ENCODE measurements around the gene GRID2IP.
"Not testable (repeated sequence)": the region's sequence is repeated elsewhere in the genome, so short reads cannot be mapped to it uniquely, and the experiment has no call there.

Gene GRID2IP

DNA sequence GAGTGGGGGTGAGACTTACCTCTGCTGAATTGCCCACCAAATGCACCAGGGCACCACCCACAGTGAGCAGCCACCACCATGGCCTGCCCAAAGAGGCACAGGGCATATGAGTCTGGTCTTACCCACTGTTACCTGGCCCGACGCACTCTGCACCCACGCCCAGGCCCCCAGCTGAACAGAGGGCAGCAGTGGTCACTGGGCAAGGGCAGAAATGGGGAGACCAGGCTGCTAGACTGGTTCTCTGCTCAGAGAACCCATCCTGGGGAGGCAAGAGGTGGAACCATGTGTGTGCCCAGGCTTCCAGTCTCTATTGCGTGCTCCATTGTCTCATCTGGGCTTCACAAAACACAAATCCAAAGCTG lies 64.1 kb downstream of the GRID2IP start:
- no peak for DNase-seq (ENCODE audit: low read depth)

DNA sequence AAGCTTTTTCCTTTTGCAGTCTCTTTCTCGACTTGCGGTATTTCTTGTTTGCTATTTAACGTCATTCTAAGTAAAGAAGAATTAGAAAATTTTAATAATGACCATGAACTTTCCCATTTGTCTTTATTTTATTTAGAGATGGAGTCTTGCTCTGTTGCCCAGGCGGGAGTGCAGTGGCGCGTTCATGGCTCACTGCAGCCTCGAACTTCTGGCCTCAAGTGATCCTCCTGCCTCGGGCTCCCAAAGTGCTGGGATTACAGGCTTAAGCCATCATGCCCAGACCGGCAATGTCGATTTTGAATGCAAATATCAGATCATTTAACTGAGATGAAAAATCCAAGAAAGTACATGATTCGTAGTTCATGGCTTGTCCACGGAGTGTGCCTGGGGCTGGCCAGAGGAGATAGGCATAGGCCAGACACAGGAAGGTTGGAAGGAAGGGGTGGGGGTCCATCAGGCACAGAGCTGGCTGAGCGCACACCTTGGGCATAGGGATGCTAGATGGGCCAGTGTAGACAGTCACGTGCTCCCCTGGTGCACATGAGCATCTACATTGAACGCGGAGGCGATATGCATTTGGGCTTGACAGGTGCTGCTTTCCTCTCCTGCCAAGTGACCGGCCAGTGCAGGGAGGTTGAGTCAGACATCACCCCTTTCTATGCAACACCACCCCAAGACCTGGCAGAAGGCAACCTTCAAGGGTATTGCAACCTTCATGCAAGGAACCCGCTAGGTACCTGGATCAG lies 64.7 kb downstream of the GRID2IP start:
- no peak for DNase-seq (ENCODE audit: low read depth)

DNA sequence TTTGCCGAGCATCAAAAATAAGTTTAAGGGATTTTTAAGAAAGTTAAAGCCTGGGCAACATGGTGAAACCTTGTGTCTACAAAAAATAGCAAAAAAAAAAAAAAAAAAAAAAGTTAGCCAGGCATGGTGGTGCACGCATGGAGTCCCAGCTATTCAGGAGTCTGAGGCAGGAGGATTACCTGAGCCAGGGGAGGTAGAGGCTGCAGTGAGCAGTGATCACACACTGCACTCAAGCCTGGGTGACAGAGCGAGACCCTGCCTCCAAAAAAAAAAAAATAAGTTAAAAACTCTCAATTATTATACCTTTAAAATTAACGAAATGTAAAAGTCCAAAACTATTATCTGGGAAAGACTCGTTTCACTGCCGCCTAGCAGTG lies 68.5 kb downstream of the GRID2IP start:
- no peak for DNase-seq (ENCODE audit: low read depth)

DNA sequence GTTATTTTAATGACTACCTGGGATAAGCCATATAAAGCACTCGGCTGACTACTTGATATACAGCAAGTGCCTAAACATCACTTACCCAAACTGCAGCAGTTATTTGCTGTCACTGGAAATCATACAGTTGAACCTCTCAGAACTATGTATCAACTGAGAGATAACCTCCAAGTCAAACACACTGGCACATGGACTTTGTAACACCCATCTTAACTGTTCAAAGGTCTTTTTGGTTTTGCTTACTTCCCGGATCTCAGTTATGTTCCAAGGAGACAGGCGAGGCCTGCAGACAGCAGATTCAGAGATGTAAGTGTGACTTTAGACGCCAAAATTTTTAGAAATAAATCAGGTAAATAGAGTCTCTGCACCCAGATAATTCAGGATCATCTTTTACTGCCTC lies 69.0 kb downstream of the GRID2IP start:
- DNase-seq (ENCODE audit: low read depth) = no peak

DNA sequence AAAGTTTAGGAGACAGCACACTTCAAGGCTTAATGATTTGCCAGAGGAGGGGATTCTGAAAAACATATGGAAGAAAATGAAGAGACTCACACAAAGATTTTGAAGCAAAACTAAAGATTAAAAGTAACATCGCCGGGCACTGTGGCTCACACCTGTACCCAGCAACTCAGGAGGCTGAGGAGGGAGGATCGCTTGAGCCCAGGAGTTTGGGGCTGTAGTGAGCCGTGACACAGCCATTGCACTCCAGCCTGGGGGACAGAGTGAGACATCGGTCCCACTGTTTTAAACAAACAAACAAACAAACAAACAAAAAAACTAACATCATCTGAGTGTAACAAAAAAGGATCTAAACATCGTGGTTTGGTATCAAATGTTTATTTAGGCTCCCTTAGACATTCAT lies 69.8 kb downstream of the GRID2IP start:
- DNase-seq (ENCODE audit: low read depth) = no peak

DNA sequence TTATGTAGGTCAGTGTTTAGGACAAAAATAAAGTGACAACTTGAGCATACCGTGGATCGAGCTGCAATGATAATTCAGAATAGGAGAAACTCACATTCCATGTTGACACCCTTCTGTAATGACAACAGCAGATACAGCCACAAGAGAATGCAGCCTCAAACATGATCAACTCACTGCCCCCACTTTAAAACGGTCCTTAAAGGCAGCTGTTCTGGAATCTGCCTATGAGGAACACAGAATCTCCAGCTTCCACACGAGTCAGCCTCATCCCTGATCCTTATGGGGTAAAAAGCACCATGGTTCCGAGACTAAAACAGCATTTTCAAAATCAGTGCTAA lies 71.0 kb downstream of the GRID2IP start:
- DNase-seq (ENCODE audit: low read depth) = no peak

DNA sequence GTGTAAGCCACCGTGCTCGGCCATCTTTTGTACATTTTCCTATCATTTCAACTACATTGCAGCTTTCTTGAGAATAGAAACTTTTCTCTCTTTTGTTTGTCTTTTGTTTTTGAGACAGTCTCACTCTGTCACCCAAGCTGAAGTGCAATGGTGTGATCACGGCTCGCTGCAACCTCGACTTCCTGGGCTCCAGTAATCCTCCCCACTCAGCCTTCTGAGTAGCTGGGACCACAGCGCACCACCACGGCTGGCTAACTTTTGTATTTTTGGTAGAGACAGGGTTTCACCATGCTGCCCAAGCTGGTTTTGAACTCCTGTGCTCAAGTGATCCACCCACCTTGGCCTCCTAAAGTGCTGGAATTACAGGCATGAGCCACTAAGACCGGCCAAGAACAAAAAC lies 72.2 kb downstream of the GRID2IP start:
- no peak for DNase-seq (ENCODE audit: low read depth)

DNA sequence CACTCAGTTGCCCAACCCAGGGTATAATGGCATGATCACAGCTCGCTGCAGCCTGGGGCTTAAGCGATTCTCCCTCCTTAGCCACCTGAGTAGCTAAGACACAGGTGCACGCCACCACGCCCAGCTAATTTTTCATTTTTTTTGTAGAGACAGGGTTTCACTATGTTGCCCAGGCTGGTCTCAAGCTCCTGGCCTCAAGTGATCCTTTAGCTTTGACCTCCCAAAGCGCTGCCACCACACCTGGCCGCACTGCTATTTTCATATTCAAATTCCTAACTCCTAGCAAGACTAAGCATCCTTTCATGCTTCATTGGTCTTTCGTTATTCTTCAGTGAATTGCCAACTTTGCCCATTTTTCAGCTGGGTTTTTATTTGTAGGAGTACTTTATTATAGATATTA lies 73.1 kb downstream of the GRID2IP start:
- DNase-seq (ENCODE audit: low read depth) = no peak

DNA sequence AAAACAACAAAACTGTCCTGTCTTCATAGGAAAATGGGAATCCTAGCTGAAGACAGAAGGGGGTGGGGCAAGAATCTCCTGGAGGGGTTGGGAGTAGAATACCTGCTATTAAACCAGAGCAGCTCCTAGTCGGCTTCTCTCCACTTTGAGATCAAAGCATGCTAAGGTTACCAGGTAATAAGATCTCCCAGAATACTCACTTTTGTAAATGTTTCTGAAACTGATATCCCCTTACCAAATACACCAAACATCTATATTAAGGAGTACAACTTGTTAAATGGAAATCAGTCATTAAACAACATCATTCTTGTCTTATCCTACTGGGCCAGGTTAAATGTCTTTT lies 74.0 kb downstream of the GRID2IP start:
- no peak for DNase-seq (ENCODE audit: low read depth)

DNA sequence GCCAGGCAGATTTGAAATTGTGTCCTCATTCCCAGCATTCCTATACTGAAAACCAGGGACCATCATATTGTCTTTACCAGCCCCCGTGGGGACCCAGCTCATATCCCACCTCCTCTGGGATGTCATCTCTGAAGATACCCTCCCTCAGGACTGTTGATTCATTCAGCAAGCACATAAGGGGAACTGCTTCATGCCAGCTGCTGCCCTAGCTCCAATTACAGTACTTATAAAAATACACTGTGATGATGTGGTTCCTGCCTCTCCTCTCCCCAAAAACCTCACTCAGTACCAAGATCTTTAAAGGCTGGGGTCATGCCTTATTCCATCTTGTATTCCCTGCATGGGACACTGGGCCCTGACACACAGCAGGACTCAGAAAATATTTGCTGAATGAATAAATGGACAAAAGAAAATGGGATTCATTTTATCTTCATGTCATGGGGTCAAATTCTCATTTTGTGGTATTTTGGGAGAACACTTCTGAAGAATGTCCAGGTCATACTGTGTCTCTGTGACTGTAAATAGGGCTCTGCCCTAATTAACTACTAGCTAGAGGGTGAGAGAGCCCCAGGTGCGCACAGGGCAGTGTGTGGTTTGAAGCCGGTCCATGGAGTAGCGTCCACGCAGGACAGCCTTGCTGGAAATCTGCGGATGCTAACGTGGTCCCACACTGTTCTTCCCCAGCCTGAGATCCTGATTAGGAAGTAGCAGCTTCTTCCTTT lies 74.5 kb downstream of the GRID2IP start:
- DNase-seq (ENCODE audit: low read depth) = no peak

DNA sequence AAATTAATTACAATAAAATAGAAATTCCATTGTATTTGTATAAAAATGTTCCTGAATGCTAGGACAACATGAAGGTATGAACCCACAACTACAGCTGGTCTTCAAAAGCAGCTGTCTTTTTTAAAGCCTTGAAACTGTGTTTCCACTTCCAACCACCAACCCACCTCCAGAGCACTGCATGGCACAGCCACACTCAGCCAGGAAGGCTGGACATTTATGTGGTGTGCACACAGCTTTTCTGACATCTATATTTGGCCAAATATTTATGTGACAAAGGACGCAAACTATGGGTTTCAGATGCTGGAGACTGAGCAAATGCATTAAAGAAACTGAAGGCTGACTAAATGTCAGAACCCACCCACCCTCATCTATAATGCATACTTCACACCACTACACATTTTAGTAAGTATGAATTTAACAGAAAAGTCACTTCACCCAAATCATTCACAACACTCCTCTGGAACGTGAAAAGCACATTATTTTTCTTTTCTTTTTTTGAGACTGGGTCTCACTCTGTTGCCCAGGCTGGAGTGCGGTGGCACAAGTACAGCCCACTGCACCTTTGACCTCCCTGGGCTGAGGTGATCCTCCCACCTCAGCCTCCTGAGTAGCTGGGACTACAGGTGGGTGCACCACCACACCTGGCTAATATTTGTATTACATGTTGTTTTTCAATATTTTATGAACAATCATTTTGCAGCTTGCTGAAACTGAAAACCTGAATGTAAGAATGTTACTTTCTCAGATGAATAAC lies 75.7 kb downstream of the GRID2IP start:
- DNase-seq (ENCODE audit: low read depth) = no peak

DNA sequence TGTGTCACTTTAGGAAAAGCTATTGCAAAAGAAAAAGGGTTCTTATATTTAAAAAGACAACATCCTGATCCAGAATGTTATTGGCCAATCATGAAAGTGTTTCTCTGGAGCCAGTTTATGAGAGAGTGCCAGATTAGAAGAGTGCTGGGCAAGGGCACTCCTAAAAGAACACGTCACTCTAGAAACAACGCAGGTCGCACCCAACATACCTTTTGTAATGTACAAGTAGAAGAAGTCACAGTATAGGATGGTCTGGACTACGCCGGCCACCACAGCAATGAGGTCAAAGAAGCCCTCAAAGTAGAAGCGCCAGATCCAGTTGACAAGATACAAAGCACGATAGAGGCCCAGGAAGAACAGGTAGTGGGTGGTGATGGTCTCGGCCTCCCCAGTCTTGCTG lies 85.4 kb downstream of the GRID2IP start:
- DNase-seq (ENCODE audit: low read depth) = no peak

DNA sequence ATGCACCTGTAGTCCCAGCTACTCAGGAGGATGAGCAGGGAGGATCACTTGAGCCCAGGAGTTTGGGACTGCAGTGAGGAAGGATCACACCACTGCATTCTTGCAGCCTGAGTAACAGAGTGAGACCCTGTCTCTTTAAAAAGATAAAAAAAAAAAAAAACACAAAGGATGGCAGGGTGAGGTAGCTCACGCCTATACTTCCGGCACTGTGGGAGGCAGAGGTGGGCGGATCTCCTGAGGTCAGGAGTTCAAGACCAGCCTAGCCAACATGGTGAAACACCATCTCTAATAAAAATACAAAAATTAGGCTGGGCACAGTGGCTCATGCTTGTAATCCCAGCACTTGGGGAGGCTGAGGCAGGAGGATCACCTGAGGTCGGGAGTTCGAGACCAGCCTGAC lies 87.7 kb downstream of the GRID2IP start:
- DNase-seq (ENCODE audit: low read depth) = peak; percentile 22

DNA sequence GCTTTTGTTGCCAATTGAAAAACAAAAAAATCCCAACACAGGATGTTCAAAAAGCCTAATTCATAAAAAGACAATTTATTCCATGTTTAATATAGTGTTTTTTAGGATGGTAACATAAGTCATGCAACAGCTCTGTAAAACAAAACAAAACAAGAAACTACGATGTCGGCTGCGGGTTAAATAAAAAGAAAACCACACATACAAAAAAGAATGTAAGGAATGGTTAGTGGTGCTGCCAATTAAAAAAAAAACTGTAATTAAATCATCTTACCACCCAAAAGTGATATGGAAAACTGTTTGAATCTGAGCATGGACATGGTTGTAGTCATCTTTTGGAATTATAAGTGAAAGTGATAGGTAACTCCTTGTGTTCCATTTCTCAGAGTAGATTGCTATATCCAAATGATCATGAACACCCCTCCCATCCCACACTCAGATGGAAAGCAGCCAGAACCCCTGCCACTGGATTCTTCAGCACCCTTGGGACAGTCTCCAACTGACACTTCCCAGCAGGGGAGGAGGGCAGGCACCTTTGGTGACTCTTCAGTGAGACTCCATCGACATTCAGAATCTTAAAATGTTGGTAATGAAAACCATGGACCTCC lies 89.2 kb downstream of the GRID2IP start:
- peak; percentile 60 for DNase-seq (ENCODE audit: low read depth)

DNA sequence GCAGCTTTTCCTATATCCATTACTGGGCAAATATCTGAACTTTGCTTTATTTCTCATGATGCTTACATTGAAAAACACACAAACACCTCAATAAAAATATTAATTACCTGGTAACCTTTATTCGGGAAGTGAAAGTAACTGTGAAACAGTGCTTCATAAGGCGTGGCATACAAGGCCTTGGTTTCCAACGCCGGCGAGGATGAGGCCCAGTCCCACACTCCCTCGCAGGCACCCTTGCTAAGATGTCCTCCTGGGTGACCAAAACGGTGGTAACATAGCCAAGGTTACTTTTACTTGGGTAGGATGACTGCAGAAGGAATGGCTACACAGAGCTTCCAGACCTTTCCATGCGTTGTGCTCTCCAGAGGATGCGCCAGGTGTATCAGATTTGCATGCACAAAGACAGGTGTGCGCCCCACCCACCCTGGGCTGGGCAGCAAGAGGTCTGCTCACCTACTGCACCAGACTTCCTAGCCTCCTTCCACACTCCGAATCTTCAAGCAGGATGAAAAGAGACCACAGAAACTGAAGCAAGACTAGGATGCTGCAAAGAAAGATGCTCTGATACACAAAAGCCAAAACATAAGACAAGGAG lies 90.2 kb downstream of the GRID2IP start:
- DNase-seq (ENCODE audit: low read depth) = no peak

DNA sequence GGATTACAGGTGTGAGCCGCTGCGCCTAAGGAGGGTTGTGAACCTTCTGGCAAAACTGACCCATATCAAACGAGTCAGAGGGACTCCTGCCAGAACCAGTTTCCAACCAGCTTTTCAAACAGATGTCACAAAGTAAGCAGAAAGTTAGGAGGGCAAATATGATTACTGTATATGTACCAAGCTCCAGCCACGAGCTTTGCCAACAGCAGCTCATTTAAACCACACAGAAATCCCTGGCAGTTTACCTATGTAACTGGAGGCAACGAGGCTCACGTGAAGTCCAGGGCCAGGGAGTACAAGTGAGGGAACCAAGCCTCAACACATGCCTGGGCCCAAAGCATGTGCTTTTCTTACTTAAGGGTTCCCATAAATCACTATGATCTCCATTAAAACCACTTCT lies 91.0 kb downstream of the GRID2IP start:
- DNase-seq (ENCODE audit: low read depth) = no peak

DNA sequence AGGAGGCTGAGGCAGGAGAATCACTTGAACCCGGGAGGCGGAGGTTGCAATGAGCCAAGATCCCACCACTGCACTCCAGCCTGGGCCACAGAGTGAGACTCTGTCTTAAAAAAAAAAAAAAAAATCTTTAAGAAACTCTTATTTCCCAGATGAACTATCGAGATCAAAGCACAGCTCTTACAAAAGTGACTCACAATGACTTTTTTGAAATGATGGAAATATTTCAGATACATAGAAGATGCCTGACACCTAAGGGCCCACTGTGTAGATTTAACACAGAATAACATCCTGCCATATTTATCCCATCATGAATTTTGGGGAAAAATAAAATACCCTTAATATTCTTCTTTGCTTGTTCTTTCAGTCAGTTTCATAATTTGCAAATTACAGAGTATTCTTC lies 92.6 kb downstream of the GRID2IP start:
- not testable (repeated sequence) for DNase-seq (ENCODE audit: low read depth)

DNA sequence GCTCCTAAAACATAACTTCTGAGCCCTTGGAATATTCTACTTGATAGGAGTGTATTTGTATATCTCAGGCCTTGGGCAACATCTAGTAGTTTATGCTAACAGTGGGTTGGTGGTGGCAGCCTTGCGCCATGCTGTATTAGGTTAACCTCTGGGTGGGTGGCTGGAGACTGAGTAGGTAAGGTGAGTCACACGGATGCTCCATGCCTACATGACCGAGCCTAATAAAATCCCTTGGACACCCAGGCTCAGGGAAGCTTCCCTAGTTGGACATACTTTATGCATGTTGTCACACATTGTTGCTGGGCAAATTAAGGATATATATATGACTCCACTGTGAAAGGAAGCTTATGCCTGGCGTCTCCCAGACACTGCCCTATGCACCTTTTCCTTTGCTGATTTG lies 97.5 kb downstream of the GRID2IP start:
- peak; percentile 96 for DNase-seq (ENCODE audit: low read depth)

DNA sequence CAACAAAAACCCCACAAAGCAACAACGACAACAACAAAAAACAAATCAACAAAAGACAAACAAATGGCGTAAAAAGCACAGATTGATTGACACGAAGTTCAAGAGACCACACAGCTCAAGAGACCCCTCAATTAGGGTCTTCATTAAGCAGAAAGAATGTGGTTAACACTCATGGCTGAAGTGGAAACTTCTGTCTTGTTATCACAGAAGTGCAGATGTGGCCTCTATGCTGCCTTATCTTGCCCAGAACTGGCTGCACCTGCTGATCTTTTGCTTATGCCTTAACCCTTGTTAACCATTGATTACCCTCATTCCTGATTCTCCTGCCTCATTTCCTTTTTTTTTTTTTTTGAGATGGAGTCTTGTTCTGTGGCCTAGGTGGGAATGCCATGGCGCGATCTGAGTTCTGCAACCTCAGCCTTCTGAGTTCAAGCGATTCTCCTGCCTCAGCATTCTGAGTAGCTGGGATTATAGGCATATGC lies 100.0 kb downstream of the GRID2IP start:
- DNase-seq (ENCODE audit: low read depth) = no peak

DNA sequence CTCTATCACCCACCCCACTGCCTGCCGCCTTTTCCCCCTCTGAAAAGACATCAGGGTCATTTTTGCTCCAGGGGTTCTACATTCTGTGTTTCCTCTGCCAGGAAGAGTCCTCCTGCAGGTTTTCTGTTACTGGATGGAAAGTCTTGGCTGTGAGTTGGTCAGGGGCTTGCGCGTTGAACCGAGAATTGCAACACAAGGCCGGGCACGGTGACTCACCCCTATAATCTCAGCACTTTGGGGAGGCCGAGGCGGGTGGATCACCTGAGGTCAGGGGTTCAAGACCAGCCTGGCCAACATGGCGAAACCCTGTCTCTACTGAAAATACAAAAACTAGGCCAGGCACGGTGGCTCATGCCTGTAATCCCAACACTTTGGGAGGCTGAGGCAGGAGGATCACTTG lies 100.7 kb downstream of the GRID2IP start:
- DNase-seq (ENCODE audit: low read depth) = not testable (repeated sequence)

DNA sequence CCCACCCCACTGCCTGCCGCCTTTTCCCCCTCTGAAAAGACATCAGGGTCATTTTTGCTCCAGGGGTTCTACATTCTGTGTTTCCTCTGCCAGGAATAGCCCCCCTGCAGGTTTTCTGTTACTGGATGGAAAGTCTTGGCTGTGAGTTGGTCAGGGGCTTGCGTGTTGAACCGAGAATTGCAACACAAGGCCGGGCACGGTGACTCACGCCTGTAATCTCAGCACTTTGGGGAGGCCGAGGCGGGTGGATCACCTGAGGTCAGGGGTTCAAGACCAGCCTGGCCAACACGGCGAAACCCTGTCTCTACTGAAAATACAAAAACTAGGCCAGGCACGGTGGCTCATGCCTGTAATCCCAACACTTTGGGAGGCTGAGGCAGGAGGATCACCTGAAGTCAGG lies 101.4 kb downstream of the GRID2IP start:
- DNase-seq (ENCODE audit: low read depth) = not testable (repeated sequence)

DNA sequence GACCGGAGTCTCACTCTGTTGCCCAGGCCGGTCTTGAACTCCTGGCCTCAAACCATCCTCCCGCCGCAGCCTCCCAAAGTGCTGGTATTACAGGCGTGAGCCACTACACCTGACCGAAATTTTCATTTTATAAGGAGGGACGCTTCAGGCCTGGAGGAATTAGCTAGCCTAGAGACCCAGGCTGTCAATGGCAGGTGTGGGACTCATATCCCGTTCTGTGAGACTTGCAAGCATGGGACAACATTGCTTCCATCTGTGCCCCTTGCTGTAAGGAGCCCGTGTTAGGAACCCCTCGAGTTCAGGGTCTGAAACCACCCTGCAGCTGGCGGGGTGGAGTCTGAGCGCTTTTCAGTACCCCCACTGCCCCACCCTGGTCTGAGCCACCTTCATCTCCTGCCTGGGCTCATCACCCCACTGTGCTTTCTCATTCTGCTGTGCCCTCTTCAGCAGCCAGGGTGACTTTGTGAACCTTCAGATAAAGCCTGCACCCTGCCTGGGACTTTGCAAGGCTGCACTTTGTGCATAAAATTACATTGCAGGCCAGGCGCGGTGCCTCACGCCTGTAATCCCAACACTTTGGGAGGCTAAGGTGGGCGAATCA lies 102.2 kb downstream of the GRID2IP start:
- DNase-seq (ENCODE audit: low read depth) = no peak
